ES-I3 (cell line): ENCODE results near the gene ARHGAP15.

Experiments
- H3K36me3 ChIP-seq: 2 replicates; pipeline ENCODE4 v1.6.1; 2013; ENCODE audit warnings: mild to moderate bottlenecking, low read length, control low read depth, moderate library complexity; ENCODE audit not compliant: insufficient read depth
- H3K4me1 ChIP-seq: 2 replicates; pipeline ENCODE4 v1.6.1; 2013; ENCODE audit warnings: mild to moderate bottlenecking, control low read depth, low read length; ENCODE audit not compliant: insufficient read depth
- H3K9ac ChIP-seq: 2 replicates; pipeline ENCODE4 v1.6.1; 2013; ENCODE audit warnings: low read depth, mild to moderate bottlenecking, low read length, moderate library complexity
- H3K9me3 ChIP-seq: 2 replicates; pipeline ENCODE4 v1.6.1; 2013; ENCODE audit warnings: mild to moderate bottlenecking, low read length, moderate library complexity; ENCODE audit not compliant: control insufficient read depth, insufficient read depth

Gene ARHGAP15

GRCh38 chr2:143579456-143579855, 450.2 kb downstream of the ARHGAP15 start:
- Histone ChIP-seq H3K9me3 (no peaks in the 10 kb centered on the region), H3K9ac (no peak overlapping the region), H3K4me1 (0 out of 2 replicates have a peak, but pooled peaks cover 6% of the 10 kb centered on the region), H3K36me3 (no peaks in the 10 kb centered on the region)

- 0 out of 2 replicates have a peak, but pooled peaks cover 6% of the 10 kb centered on the region for H3K4me1 ChIP-seq
- no peaks in the 10 kb centered on the region for H3K36me3 ChIP-seq
- H3K9me3 ChIP-seq = no peaks in the 10 kb centered on the region
- H3K9ac ChIP-seq = no peak overlapping the region
Observed at GRCh38 chr2:143581134-143581533, 451.9 kb downstream of the ARHGAP15 start.

- Histone ChIP-seq H3K9ac (no peak overlapping the region), H3K4me1 (0 out of 2 replicates have a peak, but pooled peaks cover 6% of the 10 kb centered on the region), H3K9me3 (no peaks in the 10 kb centered on the region), H3K36me3 (no peaks in the 10 kb centered on the region)
Observed at GRCh38 chr2:143582046-143582747, 453.0 kb downstream of the ARHGAP15 start.

- Histone ChIP-seq H3K9me3 (no peaks in the 10 kb centered on the region), H3K9ac (no peak overlapping the region), H3K36me3 (no peaks in the 10 kb centered on the region), H3K4me1 (no peaks in the 10 kb centered on the region)
Observed at GRCh38 chr2:143584936-143585335, 455.7 kb downstream of the ARHGAP15 start.

- H3K36me3 ChIP-seq = no peaks in the 10 kb centered on the region
Observed at GRCh38 chr2:143586119-143586518, 456.9 kb downstream of the ARHGAP15 start.

GRCh38 chr2:143588746-143589145, 459.5 kb downstream of the ARHGAP15 start:
- Histone ChIP-seq H3K9me3 (no peaks in the 10 kb centered on the region), H3K4me1 (no peaks in the 10 kb centered on the region), H3K36me3 (no peaks in the 10 kb centered on the region), H3K9ac (no peak overlapping the region)

More at GRCh38 chr2:143586119-143586518, 456.9 kb downstream of the ARHGAP15 start:
- Histone ChIP-seq H3K9me3 (no peaks in the 10 kb centered on the region), H3K4me1 (no peaks in the 10 kb centered on the region), H3K9ac (no peak overlapping the region)

GRCh38 chr2:143594161-143594560, 464.9 kb downstream of the ARHGAP15 start:
- Histone ChIP-seq H3K9me3 (no peaks in the 10 kb centered on the region), H3K9ac (no peak overlapping the region), H3K36me3 (no peaks in the 10 kb centered on the region), H3K4me1 (no peaks in the 10 kb centered on the region)

GRCh38 chr2:143594745-143595144, 465.5 kb downstream of the ARHGAP15 start:
- Histone ChIP-seq H3K4me1 (no peaks in the 10 kb centered on the region), H3K9me3 (no peaks in the 10 kb centered on the region), H3K9ac (no peak overlapping the region), H3K36me3 (no peaks in the 10 kb centered on the region)

GRCh38 chr2:143600116-143600515, 470.9 kb downstream of the ARHGAP15 start:
- Histone ChIP-seq H3K36me3 (no peaks in the 10 kb centered on the region), H3K9me3 (no peaks in the 10 kb centered on the region), H3K4me1 (peaks cover 14% of the 10 kb centered on the region; the same call in 1 of the 2 replicates), H3K9ac (no peak overlapping the region)

- Histone ChIP-seq H3K4me1 (peaks cover 17% of the 10 kb centered on the region; the same call in 1 of the 2 replicates), H3K9me3 (no peaks in the 10 kb centered on the region), H3K9ac (no peak overlapping the region), H3K36me3 (no peaks in the 10 kb centered on the region)
Observed at GRCh38 chr2:143601828-143602227, 472.6 kb downstream of the ARHGAP15 start.

- Histone ChIP-seq H3K36me3 (no peaks in the 10 kb centered on the region), H3K9ac (no peak overlapping the region), H3K9me3 (no peaks in the 10 kb centered on the region), H3K4me1 (peaks cover 30% of the 10 kb centered on the region; the same call in 1 of the 2 replicates)
Observed at GRCh38 chr2:143603035-143603655, 473.9 kb downstream of the ARHGAP15 start.

- H3K9me3 ChIP-seq = no peaks in the 10 kb centered on the region
- H3K4me1 ChIP-seq = peaks cover 38% of the 10 kb centered on the region; the same call in 1 of the 2 replicates
- H3K36me3 ChIP-seq = no peaks in the 10 kb centered on the region
- no peak overlapping the region for H3K9ac ChIP-seq
Observed at GRCh38 chr2:143603846-143604565, 474.8 kb downstream of the ARHGAP15 start.

GRCh38 chr2:143604566-143604959, 475.3 kb downstream of the ARHGAP15 start:
- peaks cover 38% of the 10 kb centered on the region; the same call in 1 of the 2 replicates for H3K4me1 ChIP-seq
- H3K9me3 ChIP-seq = no peaks in the 10 kb centered on the region
- H3K9ac ChIP-seq = no peak overlapping the region
- no peaks in the 10 kb centered on the region for H3K36me3 ChIP-seq

- Histone ChIP-seq H3K9me3 (no peaks in the 10 kb centered on the region), H3K4me1 (peaks cover 38% of the 10 kb centered on the region; the same call in 1 of the 2 replicates), H3K36me3 (no peaks in the 10 kb centered on the region), H3K9ac (no peak overlapping the region)
Observed at GRCh38 chr2:143607231-143608062, 478.2 kb downstream of the ARHGAP15 start.
